ENCODE measurements around the gene MOV10L1. TPM values are rescaled to one million over a fixed set of nuclear protein-coding genes. Genes with fewer than 3 reads are reported as not detected.

The MOV10L1 gene
- total RNA-seq, 1 experiment from 2014 or later, result 0.26 TPM

DNA sequence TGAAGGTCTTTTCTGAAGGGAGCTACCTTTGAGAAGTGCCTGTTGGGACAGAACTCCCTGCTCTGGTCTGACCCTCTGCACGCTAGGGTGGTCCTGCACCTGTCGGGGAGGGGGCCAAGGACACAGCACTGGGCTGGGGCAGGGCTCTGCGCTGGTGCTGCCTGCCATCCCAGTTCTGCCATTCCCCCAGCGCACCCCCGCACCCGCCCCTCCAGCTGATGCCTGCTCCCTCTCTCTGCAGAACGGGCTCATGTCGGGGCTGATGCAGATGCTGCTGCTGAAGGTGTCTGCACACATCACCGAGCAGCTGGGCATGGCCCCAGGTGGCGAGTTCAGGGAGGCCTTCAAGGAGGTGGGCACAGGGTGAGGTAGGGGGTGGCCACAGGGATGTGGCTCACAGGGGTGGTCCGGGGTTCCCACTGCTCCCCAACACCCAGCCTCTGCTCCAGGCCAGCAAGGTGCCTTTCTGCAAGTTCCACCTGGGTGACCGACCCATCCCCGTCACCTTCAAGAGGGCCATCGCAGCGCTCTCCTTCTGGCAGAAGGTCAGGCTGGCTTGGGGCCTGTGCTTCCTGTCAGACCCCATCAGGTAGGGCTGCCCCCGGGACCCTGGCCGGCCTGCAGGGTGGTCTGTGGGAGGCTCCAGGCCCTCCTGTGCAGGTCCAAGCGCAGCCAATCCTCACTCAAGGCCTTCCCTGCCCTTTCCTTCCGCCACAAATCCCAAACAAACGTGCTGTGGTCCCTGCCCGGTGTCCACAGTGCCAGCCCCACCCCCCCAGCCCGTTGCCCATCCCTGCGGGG, 107.4 kb downstream of the MOV10L1 start:
- CTCF ChIA-PET, result no interaction called here

DNA sequence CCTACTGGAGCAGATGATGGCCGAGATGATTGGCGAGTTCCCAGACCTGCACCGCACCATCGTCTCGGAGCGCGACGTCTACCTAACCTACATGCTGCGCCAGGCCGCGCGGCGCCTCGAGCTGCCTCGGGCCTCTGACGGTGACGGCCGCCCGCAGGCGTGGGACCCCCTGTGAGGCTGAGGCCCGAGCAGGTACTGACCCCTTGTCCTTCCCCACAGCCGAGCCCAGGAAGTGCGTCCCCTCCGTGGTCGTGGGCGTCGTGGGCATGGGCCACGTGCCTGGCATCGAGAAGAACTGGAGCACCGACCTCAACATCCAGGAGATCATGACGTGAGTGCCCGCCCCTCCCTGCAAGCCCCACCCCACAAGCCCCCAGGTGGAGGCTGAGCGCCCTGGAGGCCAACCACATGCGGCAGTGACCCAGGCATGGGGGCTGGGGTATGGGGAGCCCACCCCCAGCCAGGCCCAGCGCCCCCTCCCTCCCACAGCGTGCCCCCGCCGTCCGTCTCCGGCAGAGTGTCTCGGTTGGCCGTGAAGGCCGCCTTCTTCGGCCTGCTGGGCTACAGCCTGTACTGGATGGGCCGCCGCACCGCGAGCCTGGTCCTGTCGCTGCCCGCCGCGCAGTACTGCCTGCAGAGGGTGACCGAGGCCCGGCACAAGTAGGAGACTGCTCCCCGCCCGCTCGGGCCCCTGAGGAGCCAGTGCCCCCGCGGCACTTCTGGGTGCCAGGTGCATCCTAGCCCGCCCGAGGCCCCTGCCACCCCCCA, 108.2 kb downstream of the MOV10L1 start:
- Histone ChIP-seq H4K20me1 (ENCODE audit: low read length) (no peaks in the 10 kb centered on the region), H3K4me1 (ENCODE audit: insufficient read depth, low read length) (peaks cover 3% of the 10 kb centered on the region), H2AFZ (ENCODE audit: low read length) (no peak overlapping the region), H3K9me2 (replicated peaks; ENCODE audit: low read length) (no peaks in the 10 kb centered on the region), H3K79me2 (ENCODE audit: low read length) (peaks cover 21% of the 10 kb centered on the region), H3K27ac (ENCODE audit: low read length) (no peak overlapping the region), H3K36me3 (ENCODE audit: low read depth, low read length) (no peaks in the 10 kb centered on the region; the same call in 1 of the 2 replicates), H3K27me3 (ENCODE audit: low read length) (no peaks in the 10 kb centered on the region), H3K9ac (ENCODE audit: low read length) (no peak overlapping the region), H3K4me2 (ENCODE audit: low read length) (no peak overlapping the region), H3K4me3 (ENCODE audit: low read length) (no peak overlapping the region), H3F3A (ENCODE audit: low read length, unreplicated experiment) (no peaks in the 10 kb centered on the region), H3K9me3 (ENCODE audit: low read length) (no peaks in the 10 kb centered on the region)
- ATAC-seq (no peak), DNase-seq (no peak)
- intact Hi-C loops (cut with micrococcal nuclease), result no loop called here
- no TSS peak for BruUV-seq (replicated peaks)
- TF ChIP-seq EZH2 (IDR thresholded peaks at IDR 0.05; ENCODE audit: low read length, unreplicated experiment) (no peak), EZH2phosphoT487 (IDR thresholded peaks at IDR 0.05; ENCODE audit: borderline replicate concordance, low read length) (no peak)
- TF ChIP-seq, protein P1, sequence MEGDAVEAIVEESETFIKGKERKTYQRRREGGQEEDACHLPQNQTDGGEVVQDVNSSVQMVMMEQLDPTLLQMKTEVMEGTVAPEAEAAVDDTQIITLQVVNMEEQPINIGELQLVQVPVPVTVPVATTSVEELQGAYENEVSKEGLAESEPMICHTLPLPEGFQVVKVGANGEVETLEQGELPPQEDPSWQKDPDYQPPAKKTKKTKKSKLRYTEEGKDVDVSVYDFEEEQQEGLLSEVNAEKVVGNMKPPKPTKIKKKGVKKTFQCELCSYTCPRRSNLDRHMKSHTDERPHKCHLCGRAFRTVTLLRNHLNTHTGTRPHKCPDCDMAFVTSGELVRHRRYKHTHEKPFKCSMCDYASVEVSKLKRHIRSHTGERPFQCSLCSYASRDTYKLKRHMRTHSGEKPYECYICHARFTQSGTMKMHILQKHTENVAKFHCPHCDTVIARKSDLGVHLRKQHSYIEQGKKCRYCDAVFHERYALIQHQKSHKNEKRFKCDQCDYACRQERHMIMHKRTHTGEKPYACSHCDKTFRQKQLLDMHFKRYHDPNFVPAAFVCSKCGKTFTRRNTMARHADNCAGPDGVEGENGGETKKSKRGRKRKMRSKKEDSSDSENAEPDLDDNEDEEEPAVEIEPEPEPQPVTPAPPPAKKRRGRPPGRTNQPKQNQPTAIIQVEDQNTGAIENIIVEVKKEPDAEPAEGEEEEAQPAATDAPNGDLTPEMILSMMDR (conservative IDR thresholded peaks at IDR 0.05; ENCODE audit: low read depth, low read length), result no peak
- CTCF ChIA-PET, result no interaction called here
- POLR2A ChIA-PET (ENCODE audit: unreplicated experiment), result no interaction called here

More for the DNA sequence above, 107.4 kb downstream of the MOV10L1 start:
- POLR2A ChIA-PET (ENCODE audit: unreplicated experiment), result no interaction called here
- H3K36me3 ChIP-seq (ENCODE audit: low read depth, low read length), result no peaks in the 10 kb centered on the region; the same call in 1 of the 2 replicates
- H3K27me3 ChIP-seq (ENCODE audit: low read length), result no peaks in the 10 kb centered on the region
- H3K9me2 ChIP-seq (replicated peaks; ENCODE audit: low read length), result no peaks in the 10 kb centered on the region
- TF ChIP-seq, protein P1 (conservative IDR thresholded peaks at IDR 0.05; ENCODE audit: low read depth, low read length), result no peak
- no peak for TF ChIP-seq EZH2phosphoT487 (IDR thresholded peaks at IDR 0.05; ENCODE audit: borderline replicate concordance, low read length)
- TF ChIP-seq EZH2 (IDR thresholded peaks at IDR 0.05; ENCODE audit: low read length, unreplicated experiment), result no peak
- H2AFZ ChIP-seq (ENCODE audit: low read length), result no peak overlapping the region
- peaks cover 4% of the 10 kb centered on the region for H3K4me1 ChIP-seq (ENCODE audit: insufficient read depth, low read length)
- H3K79me2 ChIP-seq (ENCODE audit: low read length), result peaks cover 21% of the 10 kb centered on the region
- H3K27ac ChIP-seq (ENCODE audit: low read length), result no peak overlapping the region
- 0 out of 2 replicates have a peak, but pooled peaks cover 4% of the 10 kb centered on the region for H4K20me1 ChIP-seq (ENCODE audit: low read length)
- no peaks in the 10 kb centered on the region for H3F3A ChIP-seq (ENCODE audit: low read length, unreplicated experiment)
- no peak for ATAC-seq
- no peak overlapping the region for H3K4me2 ChIP-seq (ENCODE audit: low read length)
- intact Hi-C loops (cut with micrococcal nuclease), result no loop called here
- H3K4me3 ChIP-seq (ENCODE audit: low read length), result no peak overlapping the region
- no peak overlapping the region for H3K9ac ChIP-seq (ENCODE audit: low read length)
- BruUV-seq (replicated peaks), result no TSS peak
- no peaks in the 10 kb centered on the region for H3K9me3 ChIP-seq (ENCODE audit: low read length)
- no peak for DNase-seq
